ENCODE measurements around the gene HCLS1. TPM values are rescaled to one million over a fixed set of nuclear protein-coding genes. Genes with fewer than 3 reads are reported as not detected.
"Not testable (repeated sequence)": the region's sequence is repeated elsewhere in the genome, so short reads cannot be mapped to it uniquely, and the experiment has no call there.

The HCLS1 gene
- polyA plus RNA-seq, 5 donors, result 6.4 to 9.1 (median 7.5) TPM

GRCh38 chr3:121599900-121600299, 60.8 kb downstream of the HCLS1 start:
- DNase-seq, result not testable (repeated sequence)

GRCh38 chr3:121598564-121598963, 62.1 kb downstream of the HCLS1 start:
- no peak for DNase-seq

- no peak for DNase-seq
Measured at GRCh38 chr3:121595765-121596406, 64.8 kb downstream of the HCLS1 start.

GRCh38 chr3:121594850-121595249, 65.9 kb downstream of the HCLS1 start:
- no peak for DNase-seq

- not testable (repeated sequence) for DNase-seq
Measured at GRCh38 chr3:121593806-121594205, 66.9 kb downstream of the HCLS1 start.

GRCh38 chr3:121592856-121593702, 67.6 kb downstream of the HCLS1 start, which contains the start of gene FBXO40:
FBXO40 (plus strand) TSS chr3:121593379; CDS start chr3:121620576, 27,197 bp downstream.
- DNase-seq, result no peak

- no peak for DNase-seq
Measured at GRCh38 chr3:121584418-121584817, 76.3 kb downstream of the HCLS1 start.

GRCh38 chr3:121581691-121582090, 79.0 kb downstream of the HCLS1 start:
- DNase-seq, result no peak

Other genes with a start within 250 kb of the HCLS1 start
- 10 to 100 TPM in 1 of 5 donors, 1 to 10 TPM in 4; 3.6 to 12.0 (median 8.3) TPM for gene POLQ, start 114.9 kb downstream of the HCLS1 start, polyA plus RNA-seq (ENCODE audit: insufficient read depth in 1 of 5, insufficient read length in 5 of 5, low replicate concordance in 1 of 5)
- not detected for gene ARGFX, start 93.0 kb downstream of the HCLS1 start, polyA plus RNA-seq (ENCODE audit: insufficient read depth in 1 of 5, insufficient read length in 5 of 5, low replicate concordance in 1 of 5)
- under 1 TPM; 0.03 to 0.10 (median 0.06) TPM for gene FBXO40, start 67.5 kb downstream of the HCLS1 start, polyA plus RNA-seq (ENCODE audit: insufficient read depth in 1 of 5, insufficient read length in 5 of 5, low replicate concordance in 1 of 5)
- 10 to 100 TPM; 56.3 to 75.4 (median 71.1) TPM for gene GOLGB1, start 88.8 kb upstream of the HCLS1 start, polyA plus RNA-seq (ENCODE audit: insufficient read depth in 1 of 5, insufficient read length in 5 of 5, low replicate concordance in 1 of 5)
- gene IQCB1, start 174.2 kb upstream of the HCLS1 start, polyA plus RNA-seq (ENCODE audit: insufficient read depth in 1 of 5, insufficient read length in 5 of 5, low replicate concordance in 1 of 5), result 10 to 100 TPM; 31.0 to 49.7 (median 40.3) TPM
- 1 to 10 TPM; 3.6 to 5.2 (median 4.0) TPM for gene EAF2, start 174.3 kb upstream of the HCLS1 start, polyA plus RNA-seq (ENCODE audit: insufficient read depth in 1 of 5, insufficient read length in 5 of 5, low replicate concordance in 1 of 5)
- 10 to 100 TPM; 13.4 to 29.5 (median 26.0) TPM for gene SLC15A2, start 233.5 kb upstream of the HCLS1 start, polyA plus RNA-seq (ENCODE audit: insufficient read depth in 1 of 5, insufficient read length in 5 of 5, low replicate concordance in 1 of 5)